ENCODE data around the gene CLPTM1L. TPM values are rescaled to one million over a fixed set of nuclear protein-coding genes. Genes with fewer than 3 reads are reported as not detected.

Gene CLPTM1L
- total and polyA plus RNA-seq, 2 experiments from 2014 or later, result 129 to 130 TPM

GRCh38 chr5:1359031-1359645, 14.2 kb upstream of the CLPTM1L start:
- Histone ChIP-seq H3K4me3 (no peak overlapping the region), H3K36me3 (replicated peaks; ENCODE audit: insufficient read depth, low read depth) (no peaks in the 10 kb centered on the region), H2AFZ (no peak overlapping the region), H3K27me3 (peaks cover 30% of the 10 kb centered on the region), H3K27ac (no peak overlapping the region), H3K79me2 (no peaks in the 10 kb centered on the region), H3K4me2 (no peak overlapping the region), H4K20me1 (ENCODE audit: insufficient read depth, poor library complexity, severe bottlenecking) (no peaks in the 10 kb centered on the region), H3K4me1 (ENCODE audit: insufficient read depth) (no peaks in the 10 kb centered on the region), H3K9me2 (replicated peaks; ENCODE audit: insufficient read depth) (no peaks in the 10 kb centered on the region), H3K9me3 (ENCODE audit: low read depth) (no peaks in the 10 kb centered on the region)
- TF ChIP-seq EZH2phosphoT487 (IDR thresholded peaks at IDR 0.05; ENCODE audit: low read depth, severe bottlenecking, unreplicated experiment) (no peak), EZH2 (IDR thresholded peaks at IDR 0.05; ENCODE audit: borderline replicate concordance) (no peak), CTCF (IDR thresholded peaks at IDR 0.05; ENCODE audit: poor library complexity) (no peak)
- DNase-seq (ENCODE audit: low spot score), result no peak
- 88% methylated on average over 31 of the region's 31 CpGs for WGBS (ENCODE audit: low lambda C conversion rate, missing lambda C conversion rate)

DNA sequence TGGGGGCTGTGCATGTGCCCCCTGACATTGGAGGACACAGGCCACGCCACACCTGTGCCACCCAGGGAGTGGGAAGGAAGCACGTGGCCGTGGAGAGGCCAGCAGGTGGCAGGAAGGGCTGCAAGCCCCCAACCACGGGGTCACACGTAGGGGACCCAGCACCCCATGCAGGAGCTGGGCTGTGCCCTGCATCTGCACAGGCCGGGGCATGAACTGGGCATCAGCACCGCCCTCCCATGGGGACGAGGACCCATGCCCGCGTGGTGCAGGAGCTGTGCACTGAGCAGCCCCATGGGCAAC, 13.8 kb upstream of the CLPTM1L start:
- Histone ChIP-seq H3K36me3 (replicated peaks; ENCODE audit: insufficient read depth, low read depth) (no peaks in the 10 kb centered on the region), H3K9me2 (replicated peaks; ENCODE audit: insufficient read depth) (no peaks in the 10 kb centered on the region), H3K27me3 (peaks cover 28% of the 10 kb centered on the region), H3K4me2 (no peak overlapping the region), H3K27ac (no peak overlapping the region), H3K4me3 (no peak overlapping the region), H3K79me2 (no peaks in the 10 kb centered on the region), H4K20me1 (ENCODE audit: insufficient read depth, poor library complexity, severe bottlenecking) (no peaks in the 10 kb centered on the region), H2AFZ (no peak overlapping the region), H3K9me3 (ENCODE audit: low read depth) (no peaks in the 10 kb centered on the region), H3K4me1 (ENCODE audit: insufficient read depth) (no peaks in the 10 kb centered on the region)
- WGBS (ENCODE audit: low lambda C conversion rate, missing lambda C conversion rate), result 86% methylated on average over 9 of the region's 10 CpGs
- no peak for TF ChIP-seq EZH2phosphoT487 (IDR thresholded peaks at IDR 0.05; ENCODE audit: low read depth, severe bottlenecking, unreplicated experiment)
- TF ChIP-seq EZH2 (IDR thresholded peaks at IDR 0.05; ENCODE audit: borderline replicate concordance), result no peak
- TF ChIP-seq CTCF (IDR thresholded peaks at IDR 0.05; ENCODE audit: poor library complexity), result no peak
- no peak for DNase-seq (ENCODE audit: low spot score)

DNA sequence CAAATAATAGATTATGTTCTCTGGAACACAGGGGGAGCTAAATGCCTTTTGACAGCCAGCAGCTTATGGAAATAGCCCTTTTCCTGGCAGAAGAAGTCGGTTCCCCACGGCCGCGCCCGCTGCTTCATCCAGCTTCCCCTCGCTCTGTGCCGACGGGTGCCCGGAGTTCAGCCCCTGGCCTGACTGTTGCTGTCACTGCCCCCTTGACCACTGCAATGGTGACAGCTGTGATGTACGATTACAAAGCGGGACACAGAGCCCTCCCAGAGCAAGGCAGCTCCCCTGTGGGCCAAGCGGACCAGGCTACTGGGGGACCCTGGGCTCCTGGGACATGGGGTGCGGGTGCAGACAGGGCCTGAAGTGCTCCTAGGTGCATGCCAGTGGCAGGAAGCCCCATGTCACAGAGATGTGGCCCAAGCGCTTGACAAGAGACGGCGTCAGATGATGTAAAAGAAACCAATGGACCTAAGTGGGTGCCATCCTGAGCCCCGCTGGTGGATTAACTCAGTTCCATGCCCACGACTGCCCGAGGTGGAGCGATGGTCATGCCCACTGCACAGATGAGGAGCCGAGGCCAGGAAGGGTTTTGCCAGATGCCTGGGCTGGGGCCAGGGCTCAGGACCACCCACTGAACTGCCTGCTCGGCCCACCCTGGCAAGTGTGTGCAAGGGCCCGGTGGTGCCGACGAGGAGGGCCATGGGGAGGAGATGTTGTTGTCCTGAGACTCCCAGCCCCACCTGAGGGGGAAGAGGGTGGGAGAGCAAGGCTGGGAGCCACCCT, 13.2 kb upstream of the CLPTM1L start:
- no peak for DNase-seq (ENCODE audit: low spot score)
- H3K79me2 ChIP-seq, result no peaks in the 10 kb centered on the region
- H3K9me2 ChIP-seq (replicated peaks; ENCODE audit: insufficient read depth), result no peaks in the 10 kb centered on the region
- H3K4me2 ChIP-seq, result no peak overlapping the region
- H3K4me3 ChIP-seq, result no peak overlapping the region
- H3K4me1 ChIP-seq (ENCODE audit: insufficient read depth), result no peaks in the 10 kb centered on the region
- no peaks in the 10 kb centered on the region for H3K9me3 ChIP-seq (ENCODE audit: low read depth)
- H4K20me1 ChIP-seq (ENCODE audit: insufficient read depth, poor library complexity, severe bottlenecking), result no peaks in the 10 kb centered on the region
- no peak overlapping the region for H3K27ac ChIP-seq
- H3K36me3 ChIP-seq (replicated peaks; ENCODE audit: insufficient read depth, low read depth), result no peaks in the 10 kb centered on the region
- 90% methylated on average over 25 of the region's 25 CpGs for WGBS (ENCODE audit: low lambda C conversion rate, missing lambda C conversion rate)
- TF ChIP-seq CTCF (IDR thresholded peaks at IDR 0.05; ENCODE audit: poor library complexity) (no peak), EZH2phosphoT487 (IDR thresholded peaks at IDR 0.05; ENCODE audit: low read depth, severe bottlenecking, unreplicated experiment) (no peak), EZH2 (IDR thresholded peaks at IDR 0.05; ENCODE audit: borderline replicate concordance) (no peak)
- H2AFZ ChIP-seq, result no peak overlapping the region
- H3K27me3 ChIP-seq, result peaks cover 24% of the 10 kb centered on the region
